H1 (cell line): Measurements from ENCODE around the gene CRTC1. TPM values are rescaled to one million over a fixed set of nuclear protein-coding genes. Genes with fewer than 3 reads are reported as not detected.

ENCODE experiments used
- BRCA1 ChIP-seq: IDR thresholded peaks from 2 replicates; pipeline ENCODE4 v1.6.1; 2012; ENCODE audit warnings: low read depth, low read length, improper control_type of control experiment
- polyA plus RNA-seq, 7 experiments: library from polyadenylated mRNA; depleted of rRNA in 3 of 7; stranded (reverse) in 5 of 7; unstranded in 2 of 7; fragments of >200 nt in 5 of 7; fragments of 200-250 nt in 2 of 7; gene quantifications; 1 replicate in 5 of 7; 2 replicates in 1 of 7; 4 replicates in 1 of 7; pipeline versions ENCODE4 v1.2.1 to v1.2.3, GENCODE V29; 2011 to 2013; ENCODE audit warnings: missing spikeins in 2 of 7, mixed read lengths in 2 of 7
- total RNA-seq: library from RNA; stranded (reverse); fragmentation: NEBNext Ultra II Directional; extraction: Animal tissue kit (Norgen Biotek cat#: 25700); gene quantifications from 2 replicates; pipeline ENCODE4 v1.2.1, GENCODE V29; 2021

The CRTC1 gene
- total and polyA plus RNA-seq, 2 of the 8 experiments (the other 6 are each of a cell fraction or from before 2014, with no cell fraction given), result 2.9 to 8.5 TPM

DNA sequence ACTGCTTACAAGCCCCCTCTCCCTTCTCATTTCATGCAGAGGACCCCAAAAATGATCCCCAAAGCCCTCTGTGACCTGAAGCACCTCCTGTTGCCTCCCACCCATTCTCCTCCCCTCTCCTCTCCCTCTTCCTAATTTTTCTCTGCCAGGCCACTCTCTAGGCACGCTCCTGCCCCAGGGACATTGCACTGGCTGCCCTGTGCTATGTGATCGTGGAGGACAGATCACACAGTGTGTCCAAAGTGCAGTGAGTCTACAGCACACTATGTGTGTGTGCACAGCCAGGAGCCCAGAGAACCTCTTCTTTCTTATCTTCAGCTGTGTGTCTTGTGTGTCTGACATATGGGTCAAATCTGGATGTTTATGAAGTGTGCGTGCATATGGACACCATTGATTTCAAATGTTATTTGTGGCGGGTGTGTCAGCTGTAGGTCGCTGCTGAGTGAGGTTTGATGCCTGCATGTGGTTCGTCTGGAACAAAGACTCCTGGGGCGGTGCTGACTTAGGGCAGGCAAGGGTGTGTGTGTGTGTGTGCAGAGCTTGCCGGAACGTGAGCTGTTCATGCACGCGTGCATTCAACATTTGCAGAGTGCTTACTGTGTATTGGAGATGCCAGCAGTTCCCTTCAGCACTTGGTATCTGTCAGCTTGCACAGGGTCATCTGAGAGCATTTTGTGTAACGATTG is 48.7 kb upstream of the CRTC1 start (continued):
- no peak for TF ChIP-seq BRCA1
